Stimulated activated CD4-positive, alpha-beta T cell treated with anti-CD3 and anti-CD28 coated beads, Interleukin-4, amount 100 ng/mL, for 1 hour (primary cell): ENCODE measurements around the gene CTXN3.
"Not testable (repeated sequence)": the region's sequence is repeated elsewhere in the genome, so short reads cannot be mapped to it uniquely, and the experiment has no call there.

Source experiments
- DNase-seq: peaks from one replicate; pipeline ENCODE4 v3.0.0-alpha.2; 2020

The CTXN3 gene

GRCh38 chr5:127652952-127653611 is 4.2 kb downstream of the CTXN3 start:
- no peak for DNase-seq

DNA sequence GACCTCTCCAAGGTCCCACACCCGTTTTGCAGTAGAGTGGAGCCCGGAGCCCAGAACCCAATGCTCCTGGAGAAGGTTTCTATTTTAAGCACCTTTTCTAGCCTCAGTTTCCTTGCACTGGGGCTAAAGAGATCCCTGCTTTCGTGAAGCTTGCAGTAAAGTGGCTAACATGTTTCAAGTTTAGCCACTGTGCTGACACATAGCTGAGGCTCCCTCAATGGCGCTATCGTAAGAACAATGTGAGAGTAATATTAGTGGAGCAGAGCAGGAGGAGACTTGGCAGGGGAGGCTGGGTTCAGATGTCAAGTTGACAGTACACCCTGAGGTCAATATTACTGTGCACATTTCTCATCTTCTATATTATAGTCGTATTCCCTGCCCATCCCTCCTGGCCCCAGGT is 7.9 kb downstream of the CTXN3 start:
- DNase-seq, result no peak

DNA sequence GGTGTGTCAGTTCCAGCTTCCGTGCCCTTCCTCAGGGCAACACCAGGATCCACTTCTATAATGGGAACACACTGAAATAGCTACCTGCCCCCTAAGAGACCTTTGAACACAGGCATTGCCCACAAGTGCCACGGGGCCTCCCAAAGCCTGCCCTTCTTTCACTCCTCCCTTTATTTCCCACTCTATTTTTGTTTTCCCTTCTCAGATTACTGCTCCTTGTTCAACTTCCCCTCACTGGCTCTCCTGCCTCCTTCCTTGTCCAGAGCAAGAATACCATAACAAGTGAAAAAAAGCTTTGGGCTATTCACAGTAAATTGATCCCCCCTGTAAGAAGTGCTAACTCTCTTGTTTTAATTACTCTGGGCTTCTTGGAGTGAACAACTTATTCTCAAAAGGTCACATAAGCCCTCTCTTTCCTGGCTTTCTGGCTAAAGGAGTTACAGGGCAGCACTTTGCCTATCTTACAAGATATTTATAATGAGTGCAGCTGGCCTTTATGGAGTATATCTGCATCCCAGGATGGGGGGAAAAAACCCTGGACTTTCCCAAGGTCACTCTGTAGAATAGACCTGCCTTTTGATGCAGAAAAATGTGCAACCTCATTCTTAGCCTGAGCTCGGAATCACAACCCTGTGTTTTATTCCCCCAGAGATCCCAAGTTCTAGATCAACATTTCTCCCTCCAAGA is 11.3 kb downstream of the CTXN3 start:
- DNase-seq, result no peak

DNA sequence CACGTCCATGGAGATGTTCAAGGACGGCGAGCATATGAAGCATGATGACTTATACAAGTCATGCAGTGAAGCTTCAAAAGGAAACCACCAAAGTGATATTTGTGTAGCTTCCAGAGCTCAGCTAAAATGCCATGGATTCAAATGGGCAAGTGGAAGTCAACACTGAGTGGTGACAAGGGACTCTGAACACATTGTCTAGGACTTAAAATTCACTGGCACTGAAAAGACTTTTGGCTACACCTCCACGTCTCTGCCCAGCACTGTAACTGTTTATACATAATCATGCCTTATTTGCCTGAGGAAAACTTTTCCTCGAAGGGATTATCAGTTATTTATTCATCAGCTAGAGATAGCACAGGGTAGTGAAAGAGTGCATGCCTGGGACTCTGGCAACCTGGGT is 15.2 kb downstream of the CTXN3 start:
- DNase-seq, result no peak

DNA sequence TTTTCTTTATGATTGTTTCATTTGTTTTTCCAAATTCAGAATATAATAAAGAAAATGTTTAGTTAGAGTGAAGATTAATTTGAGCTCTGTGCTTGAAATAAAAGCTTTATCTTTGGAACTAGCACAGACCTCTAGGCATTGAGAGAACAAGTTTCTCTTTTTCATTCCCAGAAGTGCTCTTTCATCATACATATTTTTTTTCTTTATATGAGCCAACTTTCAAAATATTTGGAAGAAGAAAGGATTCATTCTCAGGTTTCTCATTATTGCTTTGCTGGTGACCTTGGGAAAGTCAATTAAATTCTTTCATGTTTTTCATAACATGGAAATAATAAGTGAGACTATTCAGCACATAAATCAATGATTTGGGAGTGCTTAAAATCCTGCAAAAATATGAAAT is 16.8 kb downstream of the CTXN3 start:
- DNase-seq, result no peak

- DNase-seq, result no peak
These were observed 17.3 kb downstream of the CTXN3 start for GRCh38 chr5:127666043-127666716.

DNA sequence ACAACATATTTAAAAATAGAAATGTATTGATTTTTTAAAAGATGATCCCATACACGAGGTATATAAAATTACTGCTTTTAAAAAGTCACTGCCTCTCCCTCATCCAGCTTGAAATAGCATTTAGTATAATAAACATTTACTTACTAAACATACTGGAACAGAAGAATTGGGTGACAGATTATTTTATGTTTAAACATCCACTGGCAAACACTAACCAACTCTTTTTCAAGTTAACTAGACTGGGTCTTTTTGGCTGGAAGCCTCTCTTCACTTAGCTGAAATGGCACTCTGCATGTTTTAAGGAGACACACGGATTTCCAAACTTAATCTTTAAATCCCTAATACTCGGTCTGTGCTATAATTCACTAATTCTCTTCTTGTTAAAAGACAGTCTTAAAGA is 19.0 kb downstream of the CTXN3 start:
- no peak for DNase-seq

- no peak for DNase-seq
These were observed 22.3 kb downstream of the CTXN3 start for GRCh38 chr5:127671218-127671617.

GRCh38 chr5:127673117-127673800 is 24.4 kb downstream of the CTXN3 start:
- DNase-seq, result no peak

- DNase-seq, result not testable (repeated sequence)
These were observed 28.1 kb downstream of the CTXN3 start for GRCh38 chr5:127676951-127677350.

DNA sequence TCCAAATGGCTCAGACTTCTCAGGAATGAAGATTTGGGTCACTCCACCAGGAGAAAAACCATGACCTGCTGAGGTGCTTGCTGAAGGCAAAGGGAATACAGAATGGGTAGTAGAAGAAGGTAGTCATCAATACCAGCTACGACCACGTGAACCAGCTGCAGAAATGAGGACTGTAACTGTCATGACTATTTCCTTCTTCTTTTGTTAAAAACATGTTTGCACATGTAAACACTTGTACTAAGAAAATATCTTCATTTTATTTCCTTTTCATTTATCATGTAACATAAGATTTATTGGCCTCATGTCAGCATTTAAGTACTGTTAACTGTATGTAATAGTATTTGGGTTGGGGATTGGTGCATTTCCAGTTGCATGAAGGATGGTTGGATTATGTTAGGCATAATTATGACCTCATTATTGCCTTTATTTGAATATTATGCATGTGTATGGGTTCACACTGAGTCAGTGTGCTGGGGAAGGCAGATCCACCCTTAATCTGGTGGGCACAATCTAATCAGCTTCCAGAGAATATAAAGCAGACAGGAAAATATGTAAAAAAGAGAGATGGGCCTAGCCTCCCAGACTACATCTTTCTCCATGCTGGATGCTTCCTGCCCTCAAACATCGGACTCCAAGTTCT is 30.9 kb downstream of the CTXN3 start:
- not testable (repeated sequence) for DNase-seq

DNA sequence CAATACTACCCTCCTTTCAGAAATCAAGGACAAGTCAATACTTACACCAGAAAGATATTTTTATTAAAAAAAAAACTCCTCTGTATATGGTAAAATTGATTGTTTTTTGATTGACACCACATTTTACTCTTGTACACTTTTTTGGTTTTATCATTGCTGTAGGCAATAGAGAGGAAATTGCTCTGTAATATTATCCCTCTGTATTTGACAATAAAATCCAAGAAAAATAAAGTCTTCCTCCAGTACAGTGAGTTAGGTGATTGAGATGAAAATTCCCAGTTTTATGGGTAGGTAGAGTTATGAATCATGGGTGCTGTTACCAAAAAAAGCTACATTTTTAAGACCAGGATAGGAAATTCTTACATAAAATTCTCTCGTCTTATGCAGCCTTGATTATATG is 31.7 kb downstream of the CTXN3 start:
- DNase-seq, result no peak

DNA sequence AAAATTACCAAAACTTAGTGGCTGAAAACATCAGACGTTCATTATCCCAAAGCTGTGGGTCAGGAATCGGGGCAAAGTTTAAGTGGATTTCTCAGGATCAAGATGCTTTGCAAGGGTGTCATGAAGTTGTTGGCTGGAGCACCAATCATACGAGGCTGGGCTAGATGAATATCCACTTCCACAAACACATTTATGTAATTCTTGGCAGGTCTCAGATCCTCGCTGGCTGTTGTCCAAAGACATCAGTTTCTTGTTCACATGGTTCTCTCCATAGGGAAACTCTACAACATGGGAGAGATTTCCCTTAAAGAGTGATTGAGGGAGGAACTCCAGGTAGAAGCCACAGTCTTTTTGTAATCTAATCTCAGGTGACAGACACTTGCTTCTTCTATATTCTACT is 34.1 kb downstream of the CTXN3 start:
- DNase-seq, result no peak

GRCh38 chr5:127684726-127685467 is 36.0 kb downstream of the CTXN3 start:
- no peak for DNase-seq

GRCh38 chr5:127685662-127686061 is 36.8 kb downstream of the CTXN3 start:
- DNase-seq, result no peak

GRCh38 chr5:127686424-127686823 is 37.5 kb downstream of the CTXN3 start:
- DNase-seq, result no peak

- no peak for DNase-seq
These were observed 45.8 kb downstream of the CTXN3 start for GRCh38 chr5:127694518-127695171.

GRCh38 chr5:127695346-127695745 is 46.5 kb downstream of the CTXN3 start:
- no peak for DNase-seq

DNA sequence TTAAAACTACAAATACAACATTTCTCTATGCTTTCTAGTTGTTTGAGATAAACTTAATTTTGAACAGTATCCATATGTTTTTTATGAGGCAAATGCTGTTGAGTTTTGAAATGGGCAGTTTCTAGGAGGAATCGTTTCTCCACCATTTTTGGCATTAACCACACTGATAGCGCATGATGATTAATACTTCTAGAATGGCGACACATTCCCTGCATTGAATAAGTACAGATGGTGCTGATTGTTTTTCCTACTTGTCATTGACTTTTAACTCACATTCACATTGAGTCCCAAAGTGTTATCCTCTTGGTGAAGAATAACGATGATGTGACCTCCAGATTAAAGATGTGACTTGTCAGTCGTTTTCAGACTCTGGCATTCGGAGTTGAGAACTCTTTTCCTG is 47.8 kb downstream of the CTXN3 start:
- DNase-seq, result no peak

GRCh38 chr5:127697894-127698600 is 49.2 kb downstream of the CTXN3 start:
- no peak for DNase-seq

GRCh38 chr5:127699416-127699815 is 50.5 kb downstream of the CTXN3 start:
- DNase-seq, result no peak
